CD4-positive, alpha-beta T cell (primary cell): Measurements from ENCODE around the gene NATD1. TPM values are rescaled to one million over a fixed set of nuclear protein-coding genes. Genes with fewer than 3 reads are reported as not detected.

ENCODE experiments used
- ATAC-seq: fragments of 200-7000 bp; cut with Tn5 transposase; one replicate; pipeline ENCODE4 v1.10.0; 2022; ENCODE audit warnings: mild to moderate bottlenecking; ENCODE audit not compliant: poor library complexity
- CTCF ChIA-PET: fragments of 350-600 bp; sonication (Branson Sonifier 250); formaldehyde crosslinking; loops from one replicate; lab custom pipeline; 2021; ENCODE audit warnings: antibody characterized with exemption, inconsistent platforms; lab: Charles Lee
- POLR2A ChIA-PET: fragments of 350-600 bp; sonication (Branson Sonifier 250); formaldehyde crosslinking; loops from one replicate; lab custom pipeline; 2021; ENCODE audit warnings: antibody characterized with exemption, inconsistent platforms; lab: Charles Lee
- DNase-seq, 14 experiments: peaks; one replicate each; pipeline ENCODE4 v3.0.0-alpha.2; 2013 to 2020; ENCODE audit warnings: mixed read lengths in 2 of 14
- H3K27ac ChIP-seq, 2 donors: one replicate each; pipeline versions ENCODE4 v1.5.1 to v1.7.0; 2013; ENCODE audit warnings: low read length in 2 of 2, low read depth in 1 of 2, mild to moderate bottlenecking in 1 of 2
- H3K27me3 ChIP-seq, 2 experiments: 1 replicate in 1 of 2; 2 replicates in 1 of 2; pipeline versions ENCODE4 v1.6.1 to v1.7.0; 2013; ENCODE audit warnings: low read length in 2 of 2, control low read depth in 1 of 2, mild to moderate bottlenecking in 1 of 2, moderate library complexity in 1 of 2; ENCODE audit not compliant: insufficient read depth in 2 of 2, control insufficient read depth in 1 of 2
- H3K36me3 ChIP-seq: one replicate; pipeline ENCODE4 v1.6.1; 2013; ENCODE audit warnings: low read length, control low read depth; ENCODE audit not compliant: insufficient read depth
- H3K4me1 ChIP-seq: one replicate; pipeline ENCODE4 v1.6.1; 2013; ENCODE audit warnings: low read length, control low read depth; ENCODE audit not compliant: insufficient read depth
- H3K4me3 ChIP-seq: one replicate; pipeline ENCODE4 v1.5.1; 2013; ENCODE audit warnings: mild to moderate bottlenecking, low read length, moderate library complexity
- H3K9me3 ChIP-seq, 2 experiments: 1 replicate in 1 of 2; 2 replicates in 1 of 2; pipeline versions ENCODE4 v1.6.1 to v1.7.0; 2013; ENCODE audit warnings: low read length in 2 of 2, mild to moderate bottlenecking in 2 of 2, control low read depth in 1 of 2, moderate library complexity in 1 of 2; ENCODE audit not compliant: control insufficient read depth in 1 of 2, insufficient read depth in 1 of 2
- H3K27ac Mint-ChIP-seq: one replicate; pipeline ENCODE4 v1.8.0; 2020; ENCODE audit warnings: mixed read lengths
- H3K27me3 Mint-ChIP-seq: one replicate; pipeline ENCODE4 v1.8.0; 2021; ENCODE audit warnings: mixed read lengths
- H3K36me3 Mint-ChIP-seq: one replicate; pipeline ENCODE4 v1.8.0; 2021; ENCODE audit warnings: low read depth, mixed read lengths
- H3K4me1 Mint-ChIP-seq: one replicate; pipeline ENCODE4 v1.8.0; 2021; ENCODE audit warnings: low read depth, mixed read lengths
- H3K4me3 Mint-ChIP-seq: one replicate; pipeline ENCODE4 v1.8.0; 2020; ENCODE audit warnings: mild to moderate bottlenecking, mixed read lengths
- H3K9me3 Mint-ChIP-seq: one replicate; pipeline ENCODE4 v1.8.0; 2020; ENCODE audit warnings: mixed read lengths
- CTCF ChIP-seq: fragments of 200-600 bp; IDR thresholded peaks from one replicate; pipeline ENCODE4 v1.8.0; 2022; ENCODE audit warnings: antibody characterized with exemption, mild to moderate bottlenecking
- intact Hi-C, 2 experiments: fragments of 100-400 bp; cut with DNase I in 1 of 2; cut with micrococcal nuclease in 1 of 2; formaldehyde crosslinking; loops; one replicate each; pipeline versions ENCODE4 v1.15.1 to v1.9.0; 2023 to 2025; cut with DNase I, micrococcal nuclease
- total RNA-seq, 174 experiments: library from RNA in 2 of 174; stranded (reverse) in 2 of 174; gene quantifications; one replicate each; pipeline ENCODE4 v1.2.3 and lab custom pipeline; 2021 to 2026

Gene NATD1
- total RNA-seq, 2 experiments from 2014 or later, result 5.9 to 6.1 TPM

GRCh38 chr17:21296097-21297025, 43.2 kb upstream of the NATD1 start:
- POLR2A ChIA-PET, result no interaction called here
- intact Hi-C loops, result no loop called here
- DNase-seq (no peak), ATAC-seq (no peak)
- Histone ChIP-seq H3K4me3 (no peak overlapping the region), H3K9me3 (peaks cover 0 to 92% of the 10 kb centered on the region in 2 experiments), H3K4me1 (peaks cover 25% of the 10 kb centered on the region), H3K27me3 (no peaks in the 10 kb centered on the region), H3K36me3 (peaks cover 31% of the 10 kb centered on the region), H3K27ac (no peak overlapping the region)
- Mint-ChIP-seq H3K9me3 (no peaks in the 10 kb centered on the region), H3K36me3 (peaks cover 47% of the 10 kb centered on the region), H3K4me1 (peaks cover 20% of the 10 kb centered on the region), H3K4me3 (no peak overlapping the region), H3K27me3 (peaks cover 8% of the 10 kb centered on the region), H3K27ac (no peak overlapping the region)
- CTCF ChIA-PET, result no interaction called here
- TF ChIP-seq CTCF, result no peak

GRCh38 chr17:21295036-21295952, 42.1 kb upstream of the NATD1 start:
- Mint-ChIP-seq H3K27me3 (peaks cover 8% of the 10 kb centered on the region), H3K4me1 (peaks cover 24% of the 10 kb centered on the region), H3K36me3 (peaks cover 40% of the 10 kb centered on the region), H3K27ac (peak overlapping the region; percentile 40), H3K4me3 (no peak overlapping the region), H3K9me3 (no peaks in the 10 kb centered on the region)
- intact Hi-C loops, result no loop called here
- no peaks in the 10 kb centered on the region for H3K27me3 ChIP-seq
- no peak overlapping the region for H3K27ac ChIP-seq
- ChIA-PET CTCF (no interaction called here), POLR2A (no interaction called here)
- no peak for TF ChIP-seq CTCF
- peaks cover 0 to 86% of the 10 kb centered on the region in 2 experiments for H3K9me3 ChIP-seq
- peaks cover 28% of the 10 kb centered on the region for H3K4me1 ChIP-seq
- no peak for ATAC-seq
- no peak overlapping the region for H3K4me3 ChIP-seq
- H3K36me3 ChIP-seq, result peaks cover 20% of the 10 kb centered on the region
- no peak for DNase-seq

- Histone ChIP-seq H3K4me3 (no peak overlapping the region), H3K27ac (no peak overlapping the region), H3K36me3 (peaks cover 13% of the 10 kb centered on the region), H3K4me1 (peaks cover 36% of the 10 kb centered on the region), H3K9me3 (peaks cover 0 to 87% of the 10 kb centered on the region in 2 experiments), H3K27me3 (no peaks in the 10 kb centered on the region)
- Mint-ChIP-seq H3K27me3 (peaks cover 8% of the 10 kb centered on the region), H3K4me3 (no peak overlapping the region), H3K36me3 (peaks cover 34% of the 10 kb centered on the region), H3K9me3 (no peaks in the 10 kb centered on the region), H3K4me1 (peaks cover 27% of the 10 kb centered on the region), H3K27ac (peak overlapping the region; percentile 40)
- intact Hi-C loops, result no loop called here
- no peak for ATAC-seq
- no peak for DNase-seq
- POLR2A ChIA-PET, result no interaction called here
- CTCF ChIA-PET, result no interaction called here
- no peak for TF ChIP-seq CTCF
Measured at GRCh38 chr17:21294321-21295035, 41.3 kb upstream of the NATD1 start.
